IMR-90 (cell line): Measurements from ENCODE around the gene PKP4. TPM values are rescaled to one million over a fixed set of nuclear protein-coding genes. Genes with fewer than 3 reads are reported as not detected.
A peak's percentile ranks its signal among the peaks of the same experiment; 100 is the strongest.

Source experiments
- ATAC-seq: fragments of 200-7000 bp; cut with Tn5 transposase; 2 replicates; pipeline ENCODE4 v1.9.1; 2020; ENCODE audit warnings: low read depth, mild to moderate bottlenecking, moderate library complexity
- BruUV-seq: library from RNA; stranded (reverse); fragments of 400-500 nt; replicated peaks from 2 replicates; lab custom pipeline; 2021; lab: Mats Ljungman, UMichigan
- CTCF ChIA-PET: fragments of 300-600 bp; formaldehyde crosslinking; extraction: SDS; loops from one replicate; lab custom pipeline; 2021; ENCODE audit warnings: antibody characterized with exemption; lab: Yijun Ruan, JAX
- POLR2A ChIA-PET: fragments of 300-600 bp; sonication (Branson Sonifier 250); formaldehyde crosslinking; loops from one replicate; lab custom pipeline; 2022; ENCODE audit warnings: antibody characterized with exemption; ENCODE audit not compliant: unreplicated experiment; lab: Charles Lee
- DNase-seq: peaks from one replicate; pipeline ENCODE4 v3.0.0; 2013
- H2AFZ ChIP-seq: replicated peaks from 2 replicates; pipeline ENCODE3; 2013; ENCODE audit warnings: low read length, mild to moderate bottlenecking; ENCODE audit not compliant: poor library complexity
- H2AK5ac ChIP-seq: 2 replicates; pipeline ENCODE4 v1.6.1; 2013; ENCODE audit warnings: low read depth, low read length, inconsistent platforms
- H2AK9ac ChIP-seq: replicated peaks from 2 replicates; pipeline ENCODE3; 2013; ENCODE audit warnings: mild to moderate bottlenecking, low read depth, low read length, moderate library complexity; ENCODE audit not compliant: poor library complexity
- H2BK120ac ChIP-seq: 2 replicates; pipeline ENCODE4 v1.6.1; 2013; ENCODE audit warnings: low read depth, low read length, inconsistent platforms
- H2BK15ac ChIP-seq: 3 replicates; pipeline ENCODE4 v1.6.1; 2013; ENCODE audit warnings: low read depth, low read length, inconsistent platforms
- H2BK20ac ChIP-seq: 2 replicates; pipeline ENCODE4 v1.6.1; 2013; ENCODE audit warnings: low read depth, mild to moderate bottlenecking, inconsistent platforms, low read length, moderate library complexity
- H2BK5ac ChIP-seq: 2 replicates; pipeline ENCODE4 v1.6.1; 2013; ENCODE audit warnings: mild to moderate bottlenecking, low read depth, low read length, inconsistent platforms; ENCODE audit not compliant: poor library complexity, severe bottlenecking
- H3K14ac ChIP-seq: replicated peaks from 2 replicates; pipeline ENCODE4 v1.6.1; 2013; ENCODE audit warnings: low read depth, low read length, inconsistent platforms
- H3K18ac ChIP-seq: 2 replicates; pipeline ENCODE4 v1.6.1; 2013; ENCODE audit warnings: low read depth, low read length, control low read depth
- H3K23ac ChIP-seq: 2 replicates; pipeline ENCODE4 v1.6.1; 2013; ENCODE audit warnings: low read depth, low read length, inconsistent platforms
- H3K27ac ChIP-seq: 2 replicates; pipeline ENCODE4 v1.5.1; 2013; ENCODE audit warnings: mild to moderate bottlenecking, control low read depth, low read length; ENCODE audit not compliant: insufficient read depth
- H3K27me3 ChIP-seq: 2 replicates; pipeline ENCODE4 v1.6.1; 2013; ENCODE audit warnings: low read length; ENCODE audit not compliant: control insufficient read depth, insufficient read depth
- H3K36me3 ChIP-seq: 2 replicates; pipeline ENCODE4 v1.6.1; 2013; ENCODE audit warnings: low read length, mixed read lengths; ENCODE audit not compliant: control insufficient read depth, insufficient read depth
- H3K4ac ChIP-seq: 2 replicates; pipeline ENCODE4 v1.6.1; 2013; ENCODE audit warnings: low read depth, low read length, inconsistent platforms
- H3K4me1 ChIP-seq: 2 replicates; pipeline ENCODE4 v1.6.1; 2013; ENCODE audit warnings: low read length, mixed read lengths; ENCODE audit not compliant: control insufficient read depth, insufficient read depth
- H3K4me2 ChIP-seq: 2 replicates; pipeline ENCODE4 v1.6.1; 2013; ENCODE audit warnings: low read depth, mild to moderate bottlenecking, control low read depth, low read length, moderate library complexity
- H3K4me3 ChIP-seq: 2 replicates; pipeline ENCODE4 v1.5.1; 2013; ENCODE audit warnings: low read depth, mild to moderate bottlenecking, control low read depth, low read length, moderate library complexity; ENCODE audit not compliant: insufficient read depth
- H3K56ac ChIP-seq: 2 replicates; pipeline ENCODE4 v1.6.1; 2013; ENCODE audit warnings: low read length, inconsistent platforms; ENCODE audit not compliant: insufficient read depth; ENCODE audit errors: extremely low read depth
- H3K79me1 ChIP-seq, 2 experiments: 2 replicates each; pipeline ENCODE4 v1.6.1; 2013; ENCODE audit warnings: low read length in 2 of 2, inconsistent platforms in 1 of 2, low read depth in 1 of 2
- H3K9ac ChIP-seq: 2 replicates; pipeline ENCODE4 v1.6.1; 2013; ENCODE audit warnings: low read depth, low read length, control low read depth
- H3K9me1 ChIP-seq: 2 replicates; pipeline ENCODE4 v1.6.1; 2013; ENCODE audit warnings: low read length, inconsistent platforms; ENCODE audit not compliant: insufficient read depth
- H3K9me3 ChIP-seq: 2 replicates; pipeline ENCODE4 v1.6.1; 2013; ENCODE audit warnings: low read length; ENCODE audit not compliant: control insufficient read depth, insufficient read depth
- H4K20me1 ChIP-seq: 2 replicates; pipeline ENCODE4 v1.6.1; 2013; ENCODE audit warnings: low read length, inconsistent platforms; ENCODE audit not compliant: insufficient read depth
- H4K5ac ChIP-seq: 2 replicates; pipeline ENCODE4 v1.6.1; 2013; ENCODE audit warnings: mild to moderate bottlenecking, low read depth, low read length, control low read depth
- H4K8ac ChIP-seq, 2 experiments: 2 replicates each; pipeline ENCODE4 v1.6.1; 2013; ENCODE audit warnings: low read depth in 2 of 2, low read length in 2 of 2, control low read depth in 1 of 2, inconsistent platforms in 1 of 2
- H4K91ac ChIP-seq: 2 replicates; pipeline ENCODE4 v1.6.1; 2013; ENCODE audit warnings: low read depth, low read length, inconsistent platforms; ENCODE audit not compliant: insufficient read depth
- ELK1 ChIP-seq: fragments of 150-350 bp; IDR thresholded peaks from 2 replicates; pipeline ENCODE4 v1.6.1; 2016; ENCODE audit warnings: low read depth, mild to moderate bottlenecking, low read length, moderate library complexity, borderline replicate concordance
- NFE2L2 ChIP-seq: fragments of 150-350 bp; IDR thresholded peaks from 2 replicates; pipeline ENCODE4 v1.6.1; 2016; ENCODE audit warnings: low read depth, mild to moderate bottlenecking, low read length
- WGBS, 2 experiments: methylation state at CpG; one replicate each; pipeline versions ENCODE4 v1.1.5 to v1.1.7; 2013; ENCODE audit warnings: missing lambda C conversion rate in 2 of 2; ENCODE audit not compliant: insufficient read length in 1 of 2; ENCODE audit errors: extremely low coverage in 2 of 2; 5-methylcytosine and 5-hydroxymethylcytosine counted together
- dilution Hi-C: fragments of 300-500 bp; cut with HindIII; formaldehyde crosslinking; loops from one replicate; pipeline ENCODE4 v1.14.3; 2018; ENCODE audit warnings: low sequenced_read_pairs; ENCODE audit not compliant: unreplicated experiment
- in situ Hi-C: fragments of 300-500 bp; cut with MboI; formaldehyde crosslinking; loops from 3 replicates; pipeline ENCODE4 v1.14.3; 2019; ENCODE audit warnings: low sequenced_read_pairs, inconsistent platforms, mixed read lengths
- intact Hi-C: fragments of 100-400 bp; cut with micrococcal nuclease; formaldehyde crosslinking; loops from 2 replicates; pipeline ENCODE4 v1.10.0; 2022
- polyA plus RNA-seq, 3 experiments: library from polyadenylated mRNA; depleted of rRNA; stranded (reverse); fragments of >200 nt; gene quantifications; 2 replicates each; pipeline ENCODE4 v1.2.3, GENCODE V29; 2012; ENCODE audit warnings: low replicate concordance in 1 of 3
- total RNA-seq: library from RNA; depleted of rRNA; stranded (reverse); fragments of >200 nt; gene quantifications from 2 replicates; pipeline ENCODE4 v1.2.3, GENCODE V29; 2012
- TF ChIP-seq, protein P1 (sequence below): fragments of 150-350 bp; IDR thresholded peaks from 2 replicates; pipeline ENCODE4 v1.6.1; 2017; ENCODE audit warnings: mild to moderate bottlenecking, antibody characterized with exemption, low read length, low read depth
- TF ChIP-seq, protein P2 (sequence below): conservative IDR thresholded peaks from 2 replicates; pipeline ENCODE4 v1.5.1; 2012; ENCODE audit warnings: mild to moderate bottlenecking, low read depth, low read length, improper control_type of control experiment

The PKP4 gene
- total and polyA plus RNA-seq, 2 of the 4 experiments (the other 2 are of a cell fraction): 20.1 to 37.8 TPM

DNA sequence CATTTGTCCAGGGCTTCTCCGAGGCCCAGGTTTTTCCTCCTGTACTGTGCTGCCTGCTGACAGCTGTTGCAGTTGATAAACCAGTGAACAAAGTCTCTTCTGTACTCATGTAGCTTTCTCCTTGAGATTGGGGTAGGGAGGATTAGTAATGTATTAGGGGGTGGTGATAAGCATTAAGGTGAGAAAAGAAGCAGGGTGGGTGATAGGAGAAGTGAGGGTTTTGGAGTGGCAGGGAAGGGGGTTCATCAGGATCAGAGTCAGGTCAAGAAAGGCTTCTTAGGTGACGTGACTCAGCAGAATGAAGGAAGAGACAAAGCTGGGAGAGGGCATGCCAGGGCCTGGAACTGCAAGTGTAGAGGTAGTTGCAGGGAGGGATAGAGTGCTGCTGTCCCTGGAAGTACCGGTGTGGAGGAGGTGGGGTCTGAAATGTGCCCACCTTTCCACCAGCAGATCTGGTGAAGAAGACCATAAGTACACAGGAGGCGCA, 48.7 kb downstream of the PKP4 start:
- Histone ChIP-seq H2BK5ac (no peak overlapping the region), H3K27ac (no peak overlapping the region), H2AFZ (no peak overlapping the region), H3K9me3 (no peaks in the 10 kb centered on the region), H4K20me1 (0 out of 2 replicates have a peak, but pooled peaks cover 4% of the 10 kb centered on the region), H2BK120ac (no peak overlapping the region), H4K8ac (peak overlapping the region in 1 of 2 experiments; percentile 30; a peak in 1 of 4 replicates), H3K18ac (no peak overlapping the region), H3K4me3 (no peak overlapping the region), H2AK5ac (no peak overlapping the region), H2BK15ac (no peak overlapping the region), H4K5ac (no peak overlapping the region), H3K36me3 (no peaks in the 10 kb centered on the region), H3K4me1 (peaks cover 20% of the 10 kb centered on the region), H3K9ac (no peak overlapping the region), H3K4ac (peak overlapping the region; percentile 58; the same call in 1 of the 2 replicates), H4K91ac (no peak overlapping the region), H2AK9ac (no peak overlapping the region), H3K23ac (no peak overlapping the region), H3K9me1 (peaks cover 10% of the 10 kb centered on the region; the same call in 1 of the 2 replicates), H2BK20ac (no peak overlapping the region), H3K56ac (no peak overlapping the region), H3K14ac (no peak overlapping the region), H3K27me3 (no peaks in the 10 kb centered on the region), H3K4me2 (no peak overlapping the region), H3K79me1 (peaks cover 27 to 45% of the 10 kb centered on the region in 2 experiments)
- intact Hi-C loops (no loop called here), dilution Hi-C loops (no loop called here), in situ Hi-C loops (no loop called here)
- 86% methylated on average over 1 of the region's 4 CpGs; no CpG with 5 or more reads in 1 of the 2 experiments for WGBS, 2 experiments
- CTCF ChIA-PET: no interaction called here
- DNase-seq: no peak
- no TSS peak for BruUV-seq
- ATAC-seq: no peak
- POLR2A ChIA-PET: interaction anchor here (0.7 kb wide), 1 partner anchor 477 kb away, joined by 3 read pairs; no protein-coding TSS in a partner anchor
- 0 out of 2 replicates have a peak, but pooled peaks have one; percentile 6 for TF ChIP-seq NFE2L2
- TF ChIP-seq, protein P1, sequence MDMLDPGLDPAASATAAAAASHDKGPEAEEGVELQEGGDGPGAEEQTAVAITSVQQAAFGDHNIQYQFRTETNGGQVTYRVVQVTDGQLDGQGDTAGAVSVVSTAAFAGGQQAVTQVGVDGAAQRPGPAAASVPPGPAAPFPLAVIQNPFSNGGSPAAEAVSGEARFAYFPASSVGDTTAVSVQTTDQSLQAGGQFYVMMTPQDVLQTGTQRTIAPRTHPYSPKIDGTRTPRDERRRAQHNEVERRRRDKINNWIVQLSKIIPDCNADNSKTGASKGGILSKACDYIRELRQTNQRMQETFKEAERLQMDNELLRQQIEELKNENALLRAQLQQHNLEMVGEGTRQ: no peak
- no peak for TF ChIP-seq ELK1
- TF ChIP-seq, protein P2, sequence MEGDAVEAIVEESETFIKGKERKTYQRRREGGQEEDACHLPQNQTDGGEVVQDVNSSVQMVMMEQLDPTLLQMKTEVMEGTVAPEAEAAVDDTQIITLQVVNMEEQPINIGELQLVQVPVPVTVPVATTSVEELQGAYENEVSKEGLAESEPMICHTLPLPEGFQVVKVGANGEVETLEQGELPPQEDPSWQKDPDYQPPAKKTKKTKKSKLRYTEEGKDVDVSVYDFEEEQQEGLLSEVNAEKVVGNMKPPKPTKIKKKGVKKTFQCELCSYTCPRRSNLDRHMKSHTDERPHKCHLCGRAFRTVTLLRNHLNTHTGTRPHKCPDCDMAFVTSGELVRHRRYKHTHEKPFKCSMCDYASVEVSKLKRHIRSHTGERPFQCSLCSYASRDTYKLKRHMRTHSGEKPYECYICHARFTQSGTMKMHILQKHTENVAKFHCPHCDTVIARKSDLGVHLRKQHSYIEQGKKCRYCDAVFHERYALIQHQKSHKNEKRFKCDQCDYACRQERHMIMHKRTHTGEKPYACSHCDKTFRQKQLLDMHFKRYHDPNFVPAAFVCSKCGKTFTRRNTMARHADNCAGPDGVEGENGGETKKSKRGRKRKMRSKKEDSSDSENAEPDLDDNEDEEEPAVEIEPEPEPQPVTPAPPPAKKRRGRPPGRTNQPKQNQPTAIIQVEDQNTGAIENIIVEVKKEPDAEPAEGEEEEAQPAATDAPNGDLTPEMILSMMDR: no peak
